HG03280 (cell line): ENCODE results near the gene GOLPH3L.
"Not testable (repeated sequence)": the region's sequence is repeated elsewhere in the genome, so short reads cannot be mapped to it uniquely, and the experiment has no call there.

Source experiments
- ATAC-seq: cut with Tn5 transposase; IDR thresholded peaks from one replicate; pipeline ENCODE4 v1.9.1; 2021; ENCODE audit warnings: mild to moderate bottlenecking, moderate library complexity; ENCODE audit not compliant: unreplicated experiment

Gene GOLPH3L

DNA sequence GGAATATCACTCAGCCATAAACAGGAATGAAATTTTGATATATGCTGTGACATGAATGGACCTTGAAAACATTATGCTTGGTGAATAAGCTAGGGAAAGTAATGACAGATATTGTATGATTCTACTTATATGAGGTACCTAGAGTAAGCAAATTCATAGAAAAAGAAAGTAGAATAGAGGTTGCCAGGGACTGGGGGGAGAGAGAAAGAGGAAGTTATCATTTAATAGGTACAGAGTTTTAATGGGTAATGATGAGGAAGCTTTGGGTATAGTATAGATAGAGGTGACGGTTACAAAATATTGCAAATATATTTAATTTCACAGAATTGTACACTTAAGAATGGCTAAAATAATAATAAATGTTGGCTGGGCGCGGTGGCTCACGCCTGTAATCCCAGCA lies 36.4 kb downstream of the GOLPH3L start:
- no peak for ATAC-seq

DNA sequence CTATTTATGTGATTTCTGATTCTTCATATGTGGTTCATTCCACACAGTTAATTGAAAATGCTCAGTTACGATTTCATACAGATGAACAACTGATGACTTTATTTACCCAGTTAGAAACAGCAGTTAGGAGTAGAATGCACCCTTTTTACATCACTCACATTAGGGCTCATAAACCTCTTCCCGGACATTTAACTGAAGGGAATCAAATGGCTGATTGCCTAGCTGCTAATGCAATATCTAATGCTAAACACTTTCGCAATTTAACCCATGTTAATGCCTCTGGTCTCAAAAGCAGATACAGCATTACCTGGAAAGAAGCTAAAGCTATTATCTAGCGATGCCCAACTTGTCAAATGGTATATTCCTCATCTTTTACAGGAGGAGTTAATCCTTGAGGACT lies 39.9 kb downstream of the GOLPH3L start:
- not testable (repeated sequence) for ATAC-seq

DNA sequence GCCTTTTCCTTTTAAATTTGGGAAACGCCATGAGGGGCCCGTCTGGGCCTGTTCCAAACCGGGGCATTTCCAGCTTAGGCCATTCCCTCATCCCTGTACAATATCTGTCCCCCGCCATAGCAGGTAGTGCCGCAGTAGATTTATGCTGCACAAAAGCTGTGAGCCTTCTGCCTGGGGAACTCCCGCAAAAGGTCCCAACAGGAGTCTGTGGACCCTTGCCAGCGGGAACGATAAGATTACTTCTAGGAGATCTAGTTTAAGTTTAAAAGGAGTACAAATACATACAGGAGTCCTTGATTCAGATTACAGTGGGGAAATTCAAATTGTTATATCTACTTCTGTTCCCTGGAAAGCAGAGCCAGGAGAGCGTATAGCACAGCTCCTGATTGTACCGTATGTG lies 42.3 kb downstream of the GOLPH3L start:
- not testable (repeated sequence) for ATAC-seq

DNA sequence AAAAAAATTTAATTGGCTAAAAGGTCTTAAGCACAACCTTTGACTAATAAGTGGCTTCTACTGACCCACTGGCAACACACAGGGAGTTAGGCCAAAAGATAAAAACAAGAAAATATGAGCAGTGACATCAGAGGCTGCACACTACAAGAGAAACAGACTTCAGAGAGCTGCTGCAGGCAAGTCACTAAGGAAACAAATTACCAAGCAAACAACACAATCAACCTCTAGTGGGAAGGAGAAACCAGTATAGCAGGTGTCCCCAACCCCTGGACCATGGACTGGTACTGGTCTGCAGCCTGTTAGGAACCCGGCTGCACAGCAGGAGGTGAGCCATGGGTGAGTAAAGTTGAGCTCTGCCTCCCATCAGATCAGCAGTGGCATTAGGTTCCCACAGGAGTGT lies 46.8 kb downstream of the GOLPH3L start:
- no peak for ATAC-seq

DNA sequence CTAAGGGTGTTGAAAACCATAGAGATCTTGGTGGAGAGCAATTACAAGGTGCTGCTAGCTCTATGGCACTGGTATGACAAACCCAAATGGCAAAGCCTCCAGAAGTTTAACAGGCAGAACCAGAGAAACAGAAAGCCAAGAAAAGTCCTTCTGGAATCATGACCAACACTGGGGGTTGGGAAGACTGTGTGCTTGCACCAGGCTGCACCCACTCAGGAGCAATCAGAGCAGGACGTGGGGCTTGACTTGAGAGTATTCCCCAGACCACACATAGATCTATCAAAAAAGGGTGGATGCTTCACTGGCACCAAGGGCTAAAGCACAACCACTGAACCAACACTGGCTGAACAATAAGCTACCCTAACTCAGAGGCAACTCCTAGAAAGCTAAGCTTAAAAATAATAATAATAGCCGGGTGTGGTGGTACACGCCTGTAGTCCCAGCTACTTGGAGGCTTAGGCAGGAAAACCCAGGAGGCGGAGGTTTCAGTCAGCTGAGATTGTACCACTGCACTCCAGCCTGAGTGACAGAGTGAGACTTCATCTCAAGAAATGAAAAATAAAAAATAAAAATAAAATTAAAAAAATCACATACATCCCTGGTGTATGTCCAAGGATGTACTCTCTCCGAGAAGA lies 47.4 kb downstream of the GOLPH3L start:
- ATAC-seq: no peak

DNA sequence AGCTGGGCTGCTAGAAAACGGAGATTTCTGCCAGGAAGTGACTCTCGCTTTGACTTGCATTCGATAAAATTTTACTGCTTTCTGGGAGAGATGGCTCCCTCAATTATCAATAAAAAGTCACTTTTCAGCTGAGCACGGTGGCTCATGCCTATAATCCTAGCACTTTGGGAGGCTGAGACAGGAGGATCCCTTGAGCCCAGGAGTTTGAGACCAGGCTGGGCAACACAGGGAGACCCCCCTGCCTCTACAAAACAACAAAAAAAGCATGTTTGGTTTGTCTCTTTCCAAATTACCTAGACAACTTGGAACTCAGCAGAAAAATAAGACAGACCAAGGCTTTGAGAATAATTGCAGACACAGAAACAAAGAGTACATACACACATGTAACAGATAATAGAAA lies 54.7 kb downstream of the GOLPH3L start:
- ATAC-seq: no peak

DNA sequence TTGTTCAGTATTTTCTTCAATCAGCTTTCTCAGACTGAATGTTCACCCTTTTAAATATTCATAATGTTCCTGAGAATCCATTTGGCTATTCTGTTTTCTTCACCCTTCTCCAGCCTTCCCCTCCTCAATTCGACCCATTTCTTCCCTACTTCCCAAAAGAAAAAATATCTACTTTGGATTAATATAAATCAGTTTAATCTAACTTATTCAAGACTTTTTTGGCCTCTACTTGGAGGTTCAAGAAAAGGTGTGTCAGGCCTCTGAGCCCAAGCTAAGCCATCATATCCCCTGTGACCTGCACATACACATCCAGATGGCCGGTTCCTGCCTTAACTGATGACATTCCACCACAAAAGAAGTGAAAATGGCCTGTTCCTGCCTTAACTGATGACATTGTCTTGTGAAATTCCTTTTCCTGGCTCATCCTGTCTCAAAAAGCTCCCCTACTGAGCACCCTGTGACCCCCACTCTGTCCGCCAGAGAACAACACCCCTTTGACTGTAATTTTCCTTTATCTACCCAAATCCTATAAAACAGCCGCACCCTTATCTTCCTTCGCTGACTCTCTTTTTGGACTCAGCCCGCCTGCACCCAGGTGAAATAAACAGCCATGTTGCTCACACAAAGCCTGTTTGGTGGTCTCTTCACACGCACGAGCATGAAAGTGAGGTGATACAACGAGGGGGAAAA lies 55.7 kb downstream of the GOLPH3L start:
- ATAC-seq: not testable (repeated sequence)

DNA sequence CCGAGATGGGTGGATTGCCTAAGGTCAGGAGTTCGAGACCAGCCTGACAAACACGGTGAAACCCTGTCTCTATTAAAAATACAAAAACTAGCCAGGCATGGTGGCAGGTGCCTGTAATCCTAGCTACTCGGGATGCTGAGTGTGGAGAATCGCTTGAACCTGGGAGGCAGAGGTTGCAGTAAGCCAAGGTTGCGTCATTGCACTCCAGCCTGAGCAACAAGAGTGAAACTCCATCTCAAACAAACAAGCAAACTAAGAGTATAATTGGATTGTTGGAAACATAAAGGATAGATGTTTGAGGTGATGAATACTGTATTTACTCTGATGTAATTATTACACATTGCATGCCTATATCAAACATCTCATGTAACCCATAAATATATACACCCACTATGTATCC lies 58.5 kb downstream of the GOLPH3L start:
- not testable (repeated sequence) for ATAC-seq

DNA sequence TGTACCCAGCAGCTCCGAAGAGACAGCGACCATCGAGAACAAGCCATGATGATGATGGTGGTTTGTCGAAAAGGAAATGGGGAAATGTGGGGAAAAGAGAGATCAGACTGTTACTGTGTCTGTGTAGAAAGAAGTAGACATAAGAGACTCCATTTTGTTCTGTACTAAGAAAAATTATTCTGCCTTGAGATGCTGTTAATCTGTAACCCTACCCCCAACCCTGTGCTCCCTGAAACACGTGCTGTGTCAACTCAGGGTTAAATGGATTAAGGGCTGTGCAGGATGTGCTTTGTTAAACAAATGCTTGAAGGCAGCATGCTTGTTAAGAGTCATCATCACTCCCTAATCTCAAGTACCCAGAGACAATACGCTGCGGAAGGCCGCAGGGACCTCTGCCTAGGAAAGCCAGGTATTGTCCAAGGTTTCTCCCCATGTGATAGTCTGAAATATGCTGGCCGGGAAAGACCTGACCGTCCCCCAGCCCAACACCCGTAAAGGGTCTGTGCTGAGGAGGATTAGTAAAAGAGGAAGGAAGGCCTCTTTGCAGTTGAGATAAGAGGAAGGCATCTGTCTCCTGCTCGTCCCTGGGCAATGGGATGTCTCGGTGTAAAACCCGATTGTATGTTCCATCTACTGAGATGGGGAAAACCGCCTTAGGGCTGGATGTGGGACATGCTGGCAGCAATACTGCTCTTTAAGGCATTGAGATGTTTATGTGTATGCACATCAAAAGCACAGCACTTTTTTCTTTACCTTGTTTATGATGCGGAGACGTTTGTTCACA lies 61.9 kb downstream of the GOLPH3L start:
- not testable (repeated sequence) for ATAC-seq

DNA sequence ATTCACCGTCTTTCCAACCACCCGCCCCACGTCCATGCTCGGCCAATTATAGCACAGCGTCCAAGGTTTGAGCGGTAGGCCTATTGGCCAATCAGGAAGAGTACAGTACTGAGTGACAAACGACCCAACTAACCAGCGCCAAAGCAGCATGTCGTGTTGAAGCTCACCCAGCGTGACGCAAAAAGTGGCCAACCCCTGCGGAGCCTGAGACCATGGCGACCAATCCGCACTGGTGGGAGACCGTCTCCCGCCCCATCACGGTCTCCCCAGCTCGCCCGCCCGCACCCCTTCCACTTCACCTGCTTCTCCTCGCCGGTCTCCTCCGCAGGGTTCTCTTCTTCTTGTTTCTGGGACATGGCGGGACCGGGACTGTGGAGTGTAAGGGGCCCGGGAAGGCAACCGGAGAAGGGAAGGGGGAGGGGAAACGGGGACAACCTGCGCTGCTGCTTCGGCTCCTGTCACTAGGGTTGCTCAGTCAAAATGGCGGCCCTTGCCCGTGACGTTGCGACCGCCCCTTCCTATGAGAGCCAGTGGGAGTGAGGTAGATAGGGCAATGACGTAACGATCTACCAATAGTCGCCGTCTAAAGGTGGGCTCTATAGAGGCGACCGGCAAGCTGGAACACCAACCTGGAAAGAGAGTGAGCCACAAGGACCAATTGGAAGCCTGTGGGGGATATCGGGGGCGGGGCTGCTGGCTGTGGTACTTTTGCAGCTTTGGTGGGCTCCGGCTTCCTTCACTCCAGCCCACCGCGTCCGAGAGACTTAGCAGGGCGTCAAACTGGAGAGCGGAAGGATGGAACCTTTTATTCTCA lies 67.6 kb downstream of the GOLPH3L start, which contains the start of gene ENSA:
TSS of gene ENSA (minus strand) at position 498 of the 814 bp plus-strand sequence. CDS start at position 356, 142 bp downstream.
- ATAC-seq: peak; percentile 90

DNA sequence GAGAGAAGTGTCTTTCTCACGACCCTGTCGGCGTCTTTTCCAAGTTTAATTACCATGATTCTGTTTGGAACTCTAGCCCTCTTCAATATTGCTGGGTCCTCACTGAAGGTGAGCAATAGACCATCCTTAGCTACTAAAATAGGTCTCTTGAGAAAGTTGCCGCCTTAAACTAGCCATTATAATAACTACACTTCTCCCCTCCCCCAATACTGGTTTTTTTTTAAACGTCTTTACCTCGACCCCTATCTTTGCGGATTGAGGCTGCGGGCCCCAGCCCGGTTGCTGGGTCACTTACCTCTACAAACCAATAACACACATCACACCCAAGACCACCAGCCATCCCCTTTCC lies 68.2 kb downstream of the GOLPH3L start:
- no peak for ATAC-seq

DNA sequence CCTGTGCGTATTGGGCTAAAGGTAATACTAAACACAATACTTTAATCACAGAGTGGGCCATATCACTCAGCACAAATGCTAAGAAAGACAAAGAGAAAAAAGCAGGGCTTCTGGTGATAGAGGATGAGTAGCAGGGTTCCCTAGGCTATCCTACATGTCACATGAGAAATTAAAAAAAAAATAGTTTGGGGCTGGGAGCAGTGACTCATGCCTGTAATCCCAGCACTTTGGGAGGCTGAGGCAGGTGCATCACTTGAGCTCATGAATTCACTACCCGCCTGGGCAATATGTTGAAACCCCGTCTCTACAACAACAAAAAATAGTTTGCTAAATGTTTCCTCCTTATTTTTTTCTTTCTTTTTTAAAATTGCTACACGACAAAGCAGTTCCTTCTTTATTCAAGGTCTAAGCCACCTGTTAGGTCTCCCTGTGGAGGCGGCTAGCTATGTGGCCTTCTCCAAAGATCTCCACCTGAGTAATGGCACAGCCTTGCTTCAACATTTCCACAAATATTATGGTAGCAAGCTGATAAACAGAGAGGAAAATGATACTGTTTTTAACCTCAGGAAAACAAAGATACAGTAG lies 69.0 kb downstream of the GOLPH3L start:
- ATAC-seq: no peak

DNA sequence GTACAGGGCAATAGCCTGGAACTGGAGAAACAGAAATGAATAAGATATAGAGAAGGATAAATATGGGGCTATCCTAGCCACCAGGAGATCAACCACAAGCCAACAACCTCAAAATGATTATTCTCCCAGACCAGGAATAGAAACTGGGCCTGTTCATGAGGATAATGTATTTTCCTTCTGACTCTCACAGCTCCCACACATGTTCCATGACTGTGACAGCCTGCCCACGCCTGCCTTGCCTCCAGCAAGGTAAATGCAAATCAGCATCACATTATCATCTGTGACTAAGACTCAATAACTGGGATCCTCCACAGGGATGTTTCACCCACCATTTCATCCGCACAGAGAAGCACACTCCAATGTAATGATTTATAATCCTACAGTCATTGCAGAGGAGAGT lies 70.8 kb downstream of the GOLPH3L start:
- ATAC-seq: no peak

DNA sequence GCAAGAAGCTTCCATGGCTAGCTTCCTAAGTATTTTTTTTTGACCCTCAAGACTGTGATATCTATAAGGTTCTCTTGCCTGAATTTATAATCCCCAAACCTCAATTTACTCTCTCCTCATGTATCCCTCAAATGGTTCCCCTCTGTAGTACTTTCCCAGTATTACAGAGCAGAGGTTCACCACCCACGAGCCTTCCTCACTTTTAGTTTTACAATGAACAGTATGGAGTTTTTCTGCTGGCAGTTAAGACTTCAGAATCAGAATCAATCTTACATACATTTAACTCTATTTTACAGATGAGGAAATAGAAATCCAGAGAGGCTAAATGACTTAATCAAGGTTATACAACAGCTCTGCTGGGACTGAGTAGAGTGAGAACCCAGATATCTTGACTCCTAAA lies 72.4 kb downstream of the GOLPH3L start:
- not testable (repeated sequence) for ATAC-seq

DNA sequence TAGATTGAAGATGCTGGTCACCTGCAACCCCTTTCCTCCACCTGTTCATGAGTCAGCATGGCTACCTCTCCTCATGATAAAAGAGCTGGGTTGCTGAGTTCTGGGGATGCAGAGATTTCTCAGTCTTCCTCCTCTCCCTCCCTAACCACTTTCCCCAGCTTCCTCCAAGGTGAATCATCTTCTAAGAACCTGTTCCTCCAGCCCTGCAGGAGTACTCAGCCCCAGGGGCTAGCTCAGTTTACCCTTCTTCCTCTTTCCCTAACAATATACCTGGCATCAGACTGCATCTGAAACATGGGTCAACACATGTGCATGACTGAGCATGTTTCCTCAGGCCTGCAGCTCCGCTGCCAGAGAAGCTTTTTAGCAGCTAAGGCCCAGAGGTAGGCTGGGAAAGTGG lies 72.8 kb downstream of the GOLPH3L start:
- ATAC-seq: not testable (repeated sequence)

DNA sequence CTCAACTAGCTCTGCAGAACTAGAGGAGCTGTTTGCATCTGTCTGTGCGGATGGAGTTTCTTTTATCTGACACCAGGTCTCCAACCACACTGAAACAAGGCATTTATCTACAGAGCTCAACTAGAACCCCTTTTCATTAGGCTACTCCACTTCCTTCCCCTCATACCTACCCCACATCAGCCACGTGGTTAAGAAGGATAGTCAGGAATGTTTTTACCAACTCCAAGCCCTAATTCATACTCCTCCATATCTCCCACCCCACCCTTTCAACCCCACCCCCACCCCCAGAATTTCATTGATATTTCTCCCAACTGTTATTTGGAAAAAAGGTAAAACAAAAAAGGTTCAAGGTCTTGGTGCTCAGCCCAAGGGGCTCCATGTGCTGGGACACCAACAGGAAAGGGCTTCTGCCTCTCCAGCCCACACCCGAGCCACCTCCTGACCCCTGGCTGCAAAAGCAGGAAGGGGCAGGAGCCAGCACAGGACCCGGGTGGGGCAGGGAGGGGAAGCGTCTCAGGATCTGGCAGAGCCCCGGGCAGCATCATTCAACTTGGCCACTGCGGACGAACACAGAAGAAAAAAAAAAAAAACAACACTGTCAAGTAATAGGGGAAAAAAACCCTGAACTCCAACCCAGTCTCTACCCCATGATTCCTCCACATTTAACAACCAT lies 74.5 kb downstream of the GOLPH3L start:
- no peak for ATAC-seq

DNA sequence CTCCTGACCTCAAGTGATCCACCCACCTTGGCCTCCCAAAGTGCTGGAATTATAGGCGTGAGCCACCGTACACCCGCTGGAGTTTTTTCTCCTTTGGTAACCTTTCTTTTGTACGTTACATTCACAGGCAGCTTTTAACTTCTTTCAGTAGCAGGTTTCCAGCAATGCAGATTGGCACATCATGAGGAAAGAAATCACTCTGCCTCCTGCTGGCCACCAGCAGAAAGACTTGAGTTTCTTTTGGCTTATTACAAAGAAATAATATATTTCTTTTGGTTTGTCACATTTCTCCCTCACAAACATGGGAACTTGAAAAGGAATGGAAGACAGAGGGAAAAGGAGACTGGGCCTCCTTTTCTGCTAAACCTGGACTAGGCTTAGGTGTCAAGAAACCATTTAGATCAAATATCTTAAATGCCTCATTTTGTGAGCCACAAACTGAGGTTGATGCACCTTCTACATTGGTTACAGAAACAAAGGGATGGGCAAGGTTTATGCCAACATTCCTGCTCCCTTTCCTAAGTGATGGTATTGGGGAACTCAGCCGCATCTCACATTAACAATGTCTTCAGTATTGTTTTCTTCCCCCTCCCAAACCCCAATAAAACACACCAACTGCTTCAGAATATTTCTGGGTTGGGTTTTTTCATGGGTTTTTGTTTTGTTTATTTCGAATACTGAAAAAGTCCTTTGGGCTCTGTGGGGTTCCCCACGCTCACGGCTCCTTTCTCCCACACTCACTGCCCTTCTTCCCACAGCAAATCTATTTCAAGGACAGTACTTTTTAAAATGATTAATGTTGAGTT lies 75.3 kb downstream of the GOLPH3L start:
- no peak for ATAC-seq

DNA sequence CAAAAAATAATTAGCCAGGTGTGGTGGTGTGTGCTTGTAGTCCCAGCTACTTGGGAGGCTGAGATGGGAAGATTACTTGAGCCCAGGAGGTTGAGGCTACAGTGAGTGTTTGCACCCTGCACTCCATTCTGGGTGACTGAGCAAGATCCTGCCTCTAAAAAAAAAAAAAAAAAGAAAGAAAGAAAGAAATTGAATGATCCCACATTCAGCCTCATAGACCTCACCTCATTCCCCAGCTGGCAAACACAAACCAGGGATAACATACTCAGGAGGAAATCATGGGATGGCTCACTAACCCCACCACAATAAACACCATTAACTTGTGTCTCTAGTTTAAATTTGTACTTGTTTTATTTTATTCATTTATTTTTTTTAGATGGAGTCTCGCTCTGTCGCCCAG lies 76.0 kb downstream of the GOLPH3L start:
- no peak for ATAC-seq
